ENCODE measurements around the gene KCNK5.

DNA sequence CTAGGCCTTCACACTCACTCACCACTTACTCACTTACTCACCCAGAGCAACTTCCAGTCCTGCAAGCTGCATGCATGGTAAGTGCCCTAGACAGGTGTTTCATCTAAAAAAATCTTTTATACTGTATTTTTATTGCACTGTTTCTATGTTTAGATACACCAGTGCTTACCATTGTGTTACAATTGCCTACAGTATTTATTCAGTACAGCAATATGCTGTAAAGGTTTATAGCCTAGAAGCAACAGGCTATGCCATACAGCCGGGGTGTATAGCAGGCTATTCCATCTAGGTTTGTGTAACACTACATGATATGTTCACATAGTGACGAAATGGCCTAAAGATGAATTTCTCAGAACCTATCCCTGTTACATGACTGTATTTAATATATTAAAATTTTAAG lies 37.1 kb upstream of the KCNK5 start:
- TF ChIP-seq ATF3 (IDR thresholded peaks at IDR 0.05) (no peak), ATF3 (CRISPR knock-in tag; conservative IDR thresholded peaks at IDR 0.05) (no peak), REST (IDR thresholded peaks at IDR 0.05; ENCODE audit: borderline replicate concordance) (no peak), REST (CRISPR knock-in tag; IDR thresholded peaks at IDR 0.05; ENCODE audit: low read depth) (no peak)
